ENCODE results near the gene NPEPPS. TPM values are rescaled to one million over a fixed set of nuclear protein-coding genes. Genes with fewer than 3 reads are reported as not detected.

The NPEPPS gene
- total and polyA plus RNA-seq, 2 experiments from 2014 or later, result 75.0 to 123 TPM

DNA sequence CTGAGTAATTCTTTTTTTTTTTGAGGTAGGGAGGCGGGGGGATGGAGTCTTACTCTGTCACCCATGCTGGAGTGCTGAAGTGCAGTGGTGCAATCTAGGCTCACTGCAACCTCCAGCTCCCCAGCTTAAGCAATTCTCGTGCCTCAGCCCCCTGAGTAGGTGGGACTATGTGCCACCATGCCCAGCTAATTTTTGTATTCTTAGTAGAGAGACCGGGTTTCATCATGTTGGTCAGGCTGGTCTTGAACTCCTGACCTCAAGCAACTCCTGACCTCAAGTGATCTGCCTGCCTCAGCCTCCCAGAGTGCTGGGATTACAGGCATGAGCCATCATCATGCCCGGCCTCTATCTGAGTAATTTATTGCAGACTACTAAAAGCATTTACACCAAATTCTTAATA, 138.2 kb downstream of the NPEPPS start:
- H3K27ac ChIP-seq, result no peak overlapping the region
- no peak overlapping the region for H3K4me3 ChIP-seq
- TF ChIP-seq, protein P1, sequence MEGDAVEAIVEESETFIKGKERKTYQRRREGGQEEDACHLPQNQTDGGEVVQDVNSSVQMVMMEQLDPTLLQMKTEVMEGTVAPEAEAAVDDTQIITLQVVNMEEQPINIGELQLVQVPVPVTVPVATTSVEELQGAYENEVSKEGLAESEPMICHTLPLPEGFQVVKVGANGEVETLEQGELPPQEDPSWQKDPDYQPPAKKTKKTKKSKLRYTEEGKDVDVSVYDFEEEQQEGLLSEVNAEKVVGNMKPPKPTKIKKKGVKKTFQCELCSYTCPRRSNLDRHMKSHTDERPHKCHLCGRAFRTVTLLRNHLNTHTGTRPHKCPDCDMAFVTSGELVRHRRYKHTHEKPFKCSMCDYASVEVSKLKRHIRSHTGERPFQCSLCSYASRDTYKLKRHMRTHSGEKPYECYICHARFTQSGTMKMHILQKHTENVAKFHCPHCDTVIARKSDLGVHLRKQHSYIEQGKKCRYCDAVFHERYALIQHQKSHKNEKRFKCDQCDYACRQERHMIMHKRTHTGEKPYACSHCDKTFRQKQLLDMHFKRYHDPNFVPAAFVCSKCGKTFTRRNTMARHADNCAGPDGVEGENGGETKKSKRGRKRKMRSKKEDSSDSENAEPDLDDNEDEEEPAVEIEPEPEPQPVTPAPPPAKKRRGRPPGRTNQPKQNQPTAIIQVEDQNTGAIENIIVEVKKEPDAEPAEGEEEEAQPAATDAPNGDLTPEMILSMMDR (IDR thresholded peaks at IDR 0.05; ENCODE audit: low read depth, low read length), result no peak
- H3K27me3 ChIP-seq, result no peaks in the 10 kb centered on the region
- H3K36me3 ChIP-seq, result peaks cover 87% of the 10 kb centered on the region
- H3K4me1 ChIP-seq (ENCODE audit: low read depth), result peaks cover 7% of the 10 kb centered on the region
- H3K9me3 ChIP-seq (ENCODE audit: low read depth), result no peaks in the 10 kb centered on the region
- DNase-seq (ENCODE audit: low read depth in 1 of 2, low spot score in 1 of 2), result no peak

DNA sequence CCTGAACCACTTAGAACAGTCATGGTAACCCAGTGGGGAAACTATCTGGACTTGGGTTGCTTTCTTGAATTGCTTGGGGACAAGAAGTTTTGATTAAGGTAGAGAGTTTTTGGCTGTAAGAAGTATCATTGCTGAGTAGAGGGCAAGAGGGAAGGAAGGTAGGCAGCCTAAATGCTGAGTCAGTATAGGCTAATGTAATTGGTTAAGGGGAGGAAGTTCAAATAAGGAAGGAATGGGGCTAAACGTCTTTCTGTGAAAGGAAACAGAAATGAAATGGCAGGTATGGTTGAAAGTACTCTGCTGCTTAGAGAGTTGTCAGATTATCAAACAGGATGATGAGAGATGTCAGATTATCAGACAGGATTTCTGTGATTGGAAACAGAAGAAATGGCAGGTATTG, 139.2 kb downstream of the NPEPPS start:
- TF ChIP-seq, protein P1 (IDR thresholded peaks at IDR 0.05; ENCODE audit: low read depth, low read length), result no peak
- H3K9me3 ChIP-seq (ENCODE audit: low read depth), result no peaks in the 10 kb centered on the region
- H3K4me3 ChIP-seq, result no peak overlapping the region
- H3K4me1 ChIP-seq (ENCODE audit: low read depth), result peaks cover 16% of the 10 kb centered on the region
- no peak for DNase-seq (ENCODE audit: low read depth in 1 of 2, low spot score in 1 of 2)
- H3K27me3 ChIP-seq, result no peaks in the 10 kb centered on the region
- peaks cover 92% of the 10 kb centered on the region for H3K36me3 ChIP-seq
- H3K27ac ChIP-seq, result peak overlapping the region; percentile 58

Other genes starting within 250 kb of the NPEPPS start
- 4.8 and 5.9 TPM in 2 replicates for gene EFCAB13, start 207.2 kb upstream of the NPEPPS start, total RNA-seq
- gene EFCAB13, start 207.2 kb upstream of the NPEPPS start, polyA plus RNA-seq, result 6.0 and 8.1 TPM in 2 replicates
- gene KPNB1, start 118.8 kb downstream of the NPEPPS start, total RNA-seq, result 218 and 318 TPM in 2 replicates
- gene KPNB1, start 118.8 kb downstream of the NPEPPS start, polyA plus RNA-seq, result 97.9 and 125 TPM in 2 replicates
- gene TBKBP1, start 163.1 kb downstream of the NPEPPS start, total RNA-seq, result 112 and 143 TPM in 2 replicates
- gene TBKBP1, start 163.1 kb downstream of the NPEPPS start, polyA plus RNA-seq, result 22.6 and 30.2 TPM in 2 replicates
- 1.0 and 2.9 TPM in 2 replicates for gene TBX21, start 202.1 kb downstream of the NPEPPS start, total RNA-seq
- 0.12 and 1.5 TPM in 2 replicates for gene TBX21, start 202.1 kb downstream of the NPEPPS start, polyA plus RNA-seq

Measured in cardiac muscle cell (in vitro differentiated cells and primary cell).